Activated naive CD8-positive, alpha-beta T cell treated with anti-CD3 and anti-CD28 coated beads, Interleukin-2, amount 10 ng/mL, durations not matched to agents 7 days and 5 days (primary cell): ENCODE measurements around the gene LDB2. TPM values are rescaled to one million over a fixed set of nuclear protein-coding genes. Genes with fewer than 3 reads are reported as not detected.

Experiments
- ATAC-seq: fragments of 150-1000 bp; cut with Tn5 transposase; one replicate; pipeline ENCODE4 v1.10.0; 2021; ENCODE audit warnings: low read depth, moderate library complexity
- POLR2A ChIA-PET: fragments of 350-600 bp; sonication (Branson Sonifier 250); formaldehyde crosslinking; loops from one replicate; lab custom pipeline; 2021; ENCODE audit warnings: antibody characterized with exemption; lab: Charles Lee
- DNase-seq: peaks from one replicate; pipeline ENCODE4 v3.0.0; 2021
- H3K27ac Mint-ChIP-seq: one replicate; pipeline ENCODE4 v1.8.0; 2022; ENCODE audit warnings: mild to moderate bottlenecking, mixed read lengths
- H3K27me3 Mint-ChIP-seq: one replicate; pipeline ENCODE4 v1.8.0; 2022; ENCODE audit warnings: mild to moderate bottlenecking, moderate library complexity, mixed read lengths
- H3K36me3 Mint-ChIP-seq: one replicate; pipeline ENCODE4 v1.8.0; 2021; ENCODE audit warnings: mild to moderate bottlenecking, mixed read lengths
- H3K4me1 Mint-ChIP-seq: one replicate; pipeline ENCODE4 v1.8.0; 2021; ENCODE audit warnings: mixed read lengths
- H3K4me3 Mint-ChIP-seq: one replicate; pipeline ENCODE4 v1.8.0; 2022; ENCODE audit warnings: mild to moderate bottlenecking, moderate library complexity, mixed read lengths
- H3K9me3 Mint-ChIP-seq: one replicate; pipeline ENCODE4 v1.8.0; 2021; ENCODE audit warnings: mixed read lengths
- total RNA-seq, 2 experiments: library from RNA; stranded (reverse); gene quantifications; one replicate each; pipeline ENCODE4 v1.2.3, GENCODE V29; 2021

LDB2 gene
- total RNA-seq, 2 experiments from 2014 or later = not detected

DNA sequence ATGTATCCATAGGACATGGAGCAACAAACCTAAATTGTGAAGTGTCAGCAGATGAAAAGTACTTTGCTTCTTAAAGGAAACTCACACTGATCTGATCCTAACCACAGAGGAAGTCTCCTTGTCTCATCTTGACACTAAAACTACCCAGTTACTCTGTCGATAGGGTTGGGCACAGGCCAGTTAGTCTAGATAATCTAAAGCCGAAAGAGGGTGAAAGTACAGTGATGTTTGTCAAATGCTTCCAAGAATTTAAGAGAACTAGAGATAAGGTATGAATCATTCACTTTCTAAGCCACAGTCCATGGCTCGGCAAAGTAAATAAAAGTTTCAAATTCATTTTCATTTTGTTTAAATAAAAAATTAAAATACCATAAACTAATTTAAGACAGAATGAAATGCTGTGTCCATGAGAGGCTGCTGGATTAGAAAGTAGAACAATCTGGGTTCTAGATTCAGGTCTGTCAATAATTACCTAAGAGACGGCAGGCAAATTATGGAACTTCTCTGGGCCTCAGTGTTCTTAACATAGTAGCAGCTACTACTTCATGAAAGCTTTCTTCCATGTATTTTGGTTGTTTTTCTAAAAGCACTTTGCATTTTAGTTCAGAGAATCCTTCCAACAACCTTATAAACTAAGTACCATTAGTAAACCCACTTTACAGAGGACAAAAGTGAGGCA, 176.7 kb downstream of the LDB2 start:
- H3K36me3 Mint-ChIP-seq = no peaks in the 10 kb centered on the region
- POLR2A ChIA-PET = no interaction called here
- H3K4me1 Mint-ChIP-seq = no peaks in the 10 kb centered on the region
- H3K4me3 Mint-ChIP-seq = no peak overlapping the region
- peaks cover 3% of the 10 kb centered on the region for H3K27me3 Mint-ChIP-seq
- ATAC-seq (no peak), DNase-seq (no peak)
- H3K27ac Mint-ChIP-seq = no peak overlapping the region
- peaks cover 2% of the 10 kb centered on the region for H3K9me3 Mint-ChIP-seq

- H3K36me3 Mint-ChIP-seq = no peaks in the 10 kb centered on the region
- H3K4me1 Mint-ChIP-seq = no peaks in the 10 kb centered on the region
- no peak overlapping the region for H3K4me3 Mint-ChIP-seq
- H3K27ac Mint-ChIP-seq = no peak overlapping the region
- H3K9me3 Mint-ChIP-seq = peaks cover 2% of the 10 kb centered on the region
- POLR2A ChIA-PET = no interaction called here
- DNase-seq (no peak), ATAC-seq (no peak)
- peaks cover 5% of the 10 kb centered on the region for H3K27me3 Mint-ChIP-seq
Observed at GRCh38 chr4:16720761-16721160, 177.7 kb downstream of the LDB2 start.

- H3K36me3 Mint-ChIP-seq = no peaks in the 10 kb centered on the region
- H3K9me3 Mint-ChIP-seq = no peaks in the 10 kb centered on the region
- no peak for ATAC-seq
- H3K4me3 Mint-ChIP-seq = no peak overlapping the region
- no peak overlapping the region for H3K27ac Mint-ChIP-seq
- peaks cover 2% of the 10 kb centered on the region for H3K27me3 Mint-ChIP-seq
- DNase-seq = no peak
- H3K4me1 Mint-ChIP-seq = no peaks in the 10 kb centered on the region
- POLR2A ChIA-PET = no interaction called here
Observed at GRCh38 chr4:16717266-16717970, 181.0 kb downstream of the LDB2 start.

GRCh38 chr4:16715482-16715881, 183.0 kb downstream of the LDB2 start:
- H3K27ac Mint-ChIP-seq = no peak overlapping the region
- no peak overlapping the region for H3K4me3 Mint-ChIP-seq
- no peaks in the 10 kb centered on the region for H3K9me3 Mint-ChIP-seq
- peaks cover 2% of the 10 kb centered on the region for H3K27me3 Mint-ChIP-seq
- H3K36me3 Mint-ChIP-seq = no peaks in the 10 kb centered on the region
- POLR2A ChIA-PET = no interaction called here
- no peak for DNase-seq
- no peak for ATAC-seq
- no peaks in the 10 kb centered on the region for H3K4me1 Mint-ChIP-seq

GRCh38 chr4:16714191-16714590, 184.3 kb downstream of the LDB2 start:
- Mint-ChIP-seq H3K27ac (no peak overlapping the region), H3K9me3 (no peaks in the 10 kb centered on the region), H3K27me3 (peaks cover 2% of the 10 kb centered on the region), H3K4me1 (no peaks in the 10 kb centered on the region), H3K4me3 (no peak overlapping the region), H3K36me3 (no peaks in the 10 kb centered on the region)
- ATAC-seq = no peak
- no peak for DNase-seq
- POLR2A ChIA-PET = no interaction called here

GRCh38 chr4:16713696-16714095, 184.7 kb downstream of the LDB2 start:
- DNase-seq (no peak), ATAC-seq (no peak)
- no peak overlapping the region for H3K27ac Mint-ChIP-seq
- H3K9me3 Mint-ChIP-seq = no peaks in the 10 kb centered on the region
- H3K36me3 Mint-ChIP-seq = no peaks in the 10 kb centered on the region
- no peak overlapping the region for H3K4me3 Mint-ChIP-seq
- POLR2A ChIA-PET = no interaction called here
- no peaks in the 10 kb centered on the region for H3K4me1 Mint-ChIP-seq
- H3K27me3 Mint-ChIP-seq = peaks cover 2% of the 10 kb centered on the region

DNA sequence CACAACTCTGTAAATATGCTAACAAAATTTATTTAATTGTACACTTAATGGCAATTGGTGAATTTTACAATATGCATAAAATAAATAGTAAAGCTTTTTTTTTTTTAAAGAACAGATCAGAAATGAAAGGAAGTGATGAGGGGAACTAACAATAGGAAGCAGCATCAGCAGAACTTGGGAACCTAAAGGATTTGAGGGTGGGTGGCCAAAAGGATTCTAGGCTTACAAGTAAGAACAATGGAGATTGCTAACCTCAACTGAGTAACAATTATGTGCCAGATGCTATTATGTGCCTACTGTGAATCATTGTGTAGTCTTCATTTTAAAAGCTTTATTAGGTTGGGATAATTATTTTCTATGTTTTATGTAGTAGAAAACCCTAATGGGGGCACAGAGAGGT, 185.2 kb downstream of the LDB2 start:
- Mint-ChIP-seq H3K36me3 (no peaks in the 10 kb centered on the region), H3K27ac (no peak overlapping the region), H3K4me3 (no peak overlapping the region), H3K4me1 (no peaks in the 10 kb centered on the region), H3K27me3 (peaks cover 2% of the 10 kb centered on the region), H3K9me3 (no peaks in the 10 kb centered on the region)
- DNase-seq (no peak), ATAC-seq (no peak)
- POLR2A ChIA-PET = no interaction called here

DNA sequence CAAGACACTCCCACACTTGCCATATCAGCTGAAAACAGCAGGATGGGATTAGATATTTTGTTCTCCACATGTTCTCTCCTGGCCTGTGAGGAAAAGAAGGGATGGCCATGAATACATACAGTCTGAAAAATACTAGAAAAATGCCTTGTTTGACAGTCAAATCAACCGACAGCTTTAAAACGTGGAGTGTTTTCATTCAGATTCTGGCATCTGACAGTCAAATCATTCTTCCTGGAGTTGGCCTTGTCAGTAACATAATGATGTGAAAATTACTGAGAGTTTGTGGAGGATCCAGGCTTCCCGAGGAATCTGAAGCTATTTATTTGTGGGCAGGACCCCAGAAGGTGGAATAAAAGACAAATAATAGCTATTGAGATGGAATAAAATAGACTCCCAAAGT, 188.2 kb downstream of the LDB2 start:
- no peak overlapping the region for H3K4me3 Mint-ChIP-seq
- no peaks in the 10 kb centered on the region for H3K4me1 Mint-ChIP-seq
- POLR2A ChIA-PET = no interaction called here
- DNase-seq (no peak), ATAC-seq (no peak)
- H3K27ac Mint-ChIP-seq = no peak overlapping the region
- H3K27me3 Mint-ChIP-seq = no peaks in the 10 kb centered on the region
- no peaks in the 10 kb centered on the region for H3K9me3 Mint-ChIP-seq
- H3K36me3 Mint-ChIP-seq = no peaks in the 10 kb centered on the region

GRCh38 chr4:16707874-16708273, 190.6 kb downstream of the LDB2 start:
- H3K4me3 Mint-ChIP-seq = no peak overlapping the region
- no peak overlapping the region for H3K27ac Mint-ChIP-seq
- POLR2A ChIA-PET = no interaction called here
- H3K9me3 Mint-ChIP-seq = no peaks in the 10 kb centered on the region
- DNase-seq (no peak), ATAC-seq (no peak)
- no peaks in the 10 kb centered on the region for H3K4me1 Mint-ChIP-seq
- no peaks in the 10 kb centered on the region for H3K36me3 Mint-ChIP-seq
- no peaks in the 10 kb centered on the region for H3K27me3 Mint-ChIP-seq

DNA sequence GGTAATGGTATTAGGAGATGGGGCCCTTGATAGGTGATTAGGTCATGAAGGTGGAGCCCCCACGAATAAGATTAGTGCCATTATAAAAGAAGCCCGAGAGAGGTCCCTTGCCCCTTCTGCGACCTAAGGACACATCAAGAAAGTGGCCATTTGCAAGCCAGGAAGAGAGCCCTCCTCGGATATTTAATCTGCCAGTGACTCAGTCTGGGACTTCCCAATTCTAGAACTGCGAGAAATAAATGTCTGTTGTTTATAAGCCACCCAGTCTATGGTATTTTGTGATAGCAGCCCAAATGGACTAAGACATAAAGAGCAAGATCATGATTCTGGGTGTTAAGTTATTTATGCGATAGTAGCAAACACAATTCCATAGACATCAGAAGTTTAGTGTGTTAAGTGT, 192.2 kb downstream of the LDB2 start:
- Mint-ChIP-seq H3K27ac (no peak overlapping the region), H3K4me1 (no peaks in the 10 kb centered on the region), H3K9me3 (no peaks in the 10 kb centered on the region), H3K36me3 (no peaks in the 10 kb centered on the region), H3K27me3 (no peaks in the 10 kb centered on the region), H3K4me3 (no peak overlapping the region)
- no peak for DNase-seq
- POLR2A ChIA-PET = no interaction called here
- no peak for ATAC-seq

DNA sequence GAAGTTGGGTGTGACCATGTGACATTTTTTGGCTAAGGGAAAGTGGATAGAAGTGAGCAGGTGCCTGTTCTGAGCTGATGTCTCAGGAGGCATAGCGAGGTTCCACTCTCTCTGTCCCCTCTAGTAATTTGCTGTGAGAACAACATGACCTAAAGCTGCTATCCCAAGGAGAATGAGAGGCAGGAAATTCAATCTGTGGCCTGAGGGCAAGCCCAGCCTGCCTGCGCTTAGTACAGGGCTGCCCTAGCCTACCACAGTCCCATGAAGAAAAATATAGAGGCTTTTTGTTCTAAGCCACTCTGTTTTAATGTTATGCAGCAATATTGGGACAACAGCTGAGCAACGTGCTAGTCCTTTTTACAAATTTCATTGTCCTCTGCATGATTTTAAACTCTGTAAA, 193.1 kb downstream of the LDB2 start:
- Mint-ChIP-seq H3K4me3 (no peak overlapping the region), H3K27me3 (no peaks in the 10 kb centered on the region), H3K27ac (no peak overlapping the region), H3K4me1 (no peaks in the 10 kb centered on the region), H3K36me3 (no peaks in the 10 kb centered on the region), H3K9me3 (no peaks in the 10 kb centered on the region)
- ATAC-seq (no peak), DNase-seq (no peak)
- POLR2A ChIA-PET = no interaction called here

DNA sequence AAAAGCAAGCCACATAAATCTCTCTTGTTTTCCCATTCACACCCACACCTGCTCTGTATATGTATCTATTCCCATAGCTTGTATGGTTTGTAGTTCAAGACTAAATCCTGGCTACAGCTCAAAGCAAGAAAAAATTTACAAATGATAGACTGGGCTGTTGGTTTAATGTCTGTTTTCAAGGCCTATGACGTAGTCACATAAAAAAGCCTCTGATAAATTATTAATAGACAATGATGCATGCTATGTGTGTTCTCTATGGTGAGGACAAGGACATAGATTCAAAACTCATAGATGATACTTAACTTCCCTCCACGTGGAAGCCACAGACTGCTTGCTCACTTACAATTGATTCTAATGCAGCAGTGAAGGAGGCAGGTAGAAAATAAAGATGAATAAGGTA, 194.0 kb downstream of the LDB2 start:
- no peaks in the 10 kb centered on the region for H3K27me3 Mint-ChIP-seq
- DNase-seq (no peak), ATAC-seq (no peak)
- H3K9me3 Mint-ChIP-seq = no peaks in the 10 kb centered on the region
- POLR2A ChIA-PET = no interaction called here
- no peaks in the 10 kb centered on the region for H3K4me1 Mint-ChIP-seq
- no peaks in the 10 kb centered on the region for H3K36me3 Mint-ChIP-seq
- no peak overlapping the region for H3K4me3 Mint-ChIP-seq
- H3K27ac Mint-ChIP-seq = no peak overlapping the region

DNA sequence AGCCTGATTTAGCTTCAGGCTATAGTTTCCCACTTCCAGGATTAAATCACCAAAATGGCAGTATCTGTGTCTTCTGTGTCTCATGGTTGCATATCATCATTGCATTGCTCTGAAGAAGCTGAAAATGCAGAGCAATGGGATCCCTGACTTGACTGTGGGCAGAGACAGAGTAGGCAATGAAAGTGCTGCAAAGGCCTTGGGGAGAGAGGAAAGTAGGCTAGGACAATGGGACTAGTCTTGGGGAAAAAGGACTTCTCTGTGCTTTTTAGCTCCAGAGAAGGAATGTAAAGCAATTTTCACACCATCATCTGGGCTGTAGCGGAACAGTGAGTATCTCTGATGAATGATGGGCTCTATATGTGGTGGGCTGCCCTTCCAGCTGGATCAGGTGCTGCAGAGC, 202.5 kb downstream of the LDB2 start:
- ATAC-seq (no peak), DNase-seq (no peak)
- Mint-ChIP-seq H3K9me3 (no peaks in the 10 kb centered on the region), H3K27me3 (no peaks in the 10 kb centered on the region), H3K4me1 (no peaks in the 10 kb centered on the region), H3K4me3 (no peak overlapping the region), H3K27ac (no peak overlapping the region), H3K36me3 (no peaks in the 10 kb centered on the region)
- POLR2A ChIA-PET = no interaction called here

DNA sequence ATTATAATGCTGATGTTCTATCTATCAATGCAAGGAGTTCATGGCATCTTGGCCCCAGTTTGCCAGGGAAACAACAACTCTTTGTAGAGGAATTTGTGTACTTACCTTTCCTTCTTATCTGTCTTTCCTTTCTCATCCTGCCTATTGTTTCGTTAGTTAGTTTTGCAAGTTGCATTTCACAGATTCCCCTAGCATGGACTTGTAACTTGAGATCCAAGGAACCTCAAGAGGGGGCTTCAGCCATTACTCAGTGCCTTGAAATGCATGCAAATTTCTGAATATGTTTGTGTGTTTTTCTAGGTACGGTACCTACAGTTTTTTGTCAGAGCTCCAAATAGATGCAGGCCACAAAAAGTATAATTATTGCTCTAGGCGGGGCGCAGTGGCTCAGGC, 203.6 kb downstream of the LDB2 start:
- no peak for DNase-seq
- H3K4me3 Mint-ChIP-seq = no peak overlapping the region
- H3K27me3 Mint-ChIP-seq = no peaks in the 10 kb centered on the region
- no peaks in the 10 kb centered on the region for H3K9me3 Mint-ChIP-seq
- no peak overlapping the region for H3K27ac Mint-ChIP-seq
- no peak for ATAC-seq
- POLR2A ChIA-PET = no interaction called here
- H3K36me3 Mint-ChIP-seq = no peaks in the 10 kb centered on the region
- H3K4me1 Mint-ChIP-seq = no peaks in the 10 kb centered on the region
